GM11168 (cell line): ENCODE results near the gene NGLY1.

Source experiments
- in situ Hi-C: fragments of 300-500 bp; cut with MboI; formaldehyde crosslinking; loops from one replicate; pipeline ENCODE4 v1.12.0; 2022; ENCODE audit warnings: low sequenced_read_pairs; ENCODE audit not compliant: unreplicated experiment

The NGLY1 gene

DNA sequence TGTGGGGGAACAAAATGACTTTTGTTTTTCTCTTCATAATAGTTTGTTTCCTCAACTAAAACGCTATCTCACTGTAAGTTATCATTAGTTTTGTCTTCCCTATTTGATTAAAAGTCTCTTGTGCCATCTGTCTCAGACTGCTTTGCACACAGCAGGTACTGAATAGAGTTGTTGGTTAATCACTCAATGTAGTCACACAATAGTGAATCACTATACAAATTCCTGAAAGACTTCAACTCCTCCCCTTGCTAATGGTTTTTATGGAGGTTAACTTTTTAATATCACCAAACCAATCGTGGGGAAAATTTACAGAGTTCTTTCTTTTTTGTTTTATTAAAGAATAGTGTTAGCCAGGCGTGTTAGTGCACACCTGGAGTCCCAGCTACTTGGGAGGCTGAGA is 2.6 kb upstream of the NGLY1 start:
- in situ Hi-C loops = no loop called here

DNA sequence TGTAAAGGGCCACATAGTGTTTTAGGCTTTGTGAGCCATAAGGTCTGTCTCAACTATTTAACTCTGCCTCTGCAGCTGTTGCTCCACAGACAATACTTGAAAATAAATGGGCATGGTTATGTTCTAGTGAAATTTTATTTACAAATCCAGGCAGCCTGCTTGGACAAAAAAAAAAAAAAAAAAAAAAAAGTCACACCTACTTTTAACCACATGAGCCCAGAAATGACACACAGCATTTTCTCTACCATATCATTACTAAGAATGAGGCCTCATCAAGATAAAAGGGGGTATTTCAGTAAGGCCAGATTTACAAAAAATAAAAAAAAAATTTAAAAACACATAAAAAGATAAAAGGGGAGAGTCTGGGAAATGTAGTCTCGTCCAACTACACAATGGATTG is 1.7 kb upstream of the NGLY1 start:
- in situ Hi-C loops = no loop called here

DNA sequence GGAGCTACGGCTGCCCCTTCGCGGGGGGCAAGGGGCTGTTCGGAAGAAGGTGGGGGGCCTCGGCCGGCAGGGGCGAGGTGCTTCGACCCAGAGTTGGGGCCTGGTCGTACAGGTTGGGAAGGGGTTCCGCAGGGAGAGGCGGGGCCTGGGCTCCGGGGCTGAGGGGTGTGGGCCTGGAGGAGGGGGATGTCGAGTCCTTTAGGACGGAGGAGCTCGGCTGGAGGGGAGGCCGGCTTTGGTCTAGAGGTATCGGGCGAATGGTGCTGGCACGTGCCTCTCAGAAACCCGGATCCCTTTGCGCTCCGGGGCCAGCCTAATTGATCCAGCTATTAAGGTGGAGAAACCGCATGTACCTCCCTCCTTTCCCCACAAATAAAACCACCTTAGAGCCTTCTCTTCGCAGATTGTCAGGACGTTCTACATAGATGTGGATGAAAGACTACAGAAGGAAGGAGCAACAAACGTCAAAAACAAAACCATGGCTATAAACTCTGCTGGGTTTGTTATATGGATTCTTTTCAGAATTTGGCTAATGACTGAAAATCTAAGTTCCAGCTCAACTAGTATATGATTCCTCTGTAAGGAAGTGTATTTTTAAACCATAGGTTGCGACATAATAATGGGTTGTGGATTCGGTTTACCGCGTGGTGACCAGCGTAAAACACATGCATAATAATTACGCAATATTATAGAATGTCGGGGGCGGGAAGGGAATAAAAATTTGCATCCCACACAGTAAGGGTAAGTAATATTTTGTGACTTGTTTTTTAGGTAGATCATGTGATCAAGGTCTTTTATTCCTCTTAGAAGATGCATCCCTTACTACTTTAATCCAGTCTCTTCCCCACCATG is 644 bp upstream of the NGLY1 start:
- in situ Hi-C loops = no loop called here

DNA sequence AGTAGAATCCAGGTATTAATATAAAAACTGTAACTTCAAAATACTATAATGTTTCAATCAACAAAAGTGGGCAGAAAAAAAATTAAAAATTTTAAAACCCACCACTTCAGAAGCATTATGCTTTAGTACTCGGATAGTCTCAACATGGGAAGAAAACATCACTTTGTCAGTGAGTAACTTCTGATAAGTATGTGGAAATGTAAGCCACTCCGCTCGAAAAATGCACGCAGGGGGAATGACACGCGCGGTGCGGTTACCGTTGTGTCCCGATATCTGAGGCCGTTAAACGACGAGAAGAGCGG is 656 bp downstream of the NGLY1 start:
- in situ Hi-C loops = no loop called here

DNA sequence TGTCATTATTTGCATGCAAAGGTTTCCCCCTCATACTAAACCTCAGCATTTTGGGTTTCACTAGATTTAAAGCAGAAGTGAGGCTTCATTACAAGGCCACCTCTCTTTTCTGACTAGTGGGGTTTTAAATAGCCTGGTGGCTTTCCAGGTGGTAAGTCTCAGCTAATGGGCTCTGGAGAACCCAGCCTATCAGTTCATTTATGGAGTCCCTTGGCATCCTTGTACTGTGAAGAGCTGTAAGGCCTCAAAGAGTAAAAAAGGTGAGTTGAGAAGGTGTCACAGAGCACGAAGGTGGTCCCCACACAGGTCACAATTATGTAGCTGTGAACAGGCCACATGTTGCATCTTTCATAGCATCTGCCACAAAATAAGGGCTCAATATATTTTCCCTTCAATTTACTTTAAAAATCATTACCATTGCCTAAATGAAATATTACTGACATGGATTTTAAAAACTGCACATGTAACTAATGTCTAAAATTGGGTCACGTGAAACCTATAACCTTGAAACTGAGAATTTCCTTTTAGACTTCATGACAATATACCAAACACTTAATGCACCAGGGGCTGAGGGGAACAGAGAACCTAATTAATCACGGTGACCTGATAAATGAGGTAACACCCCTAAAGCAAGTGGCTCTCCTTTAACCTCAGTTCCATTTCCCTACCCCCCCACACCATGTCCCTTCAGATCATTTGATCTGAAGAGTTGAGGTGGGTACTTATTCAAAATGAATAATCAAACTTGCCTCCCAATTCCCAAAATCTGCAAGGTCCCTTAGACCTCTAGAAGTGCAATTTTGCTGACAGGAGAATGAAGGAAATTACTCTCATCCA is 1.3 kb downstream of the NGLY1 start:
- in situ Hi-C loops = no loop called here

DNA sequence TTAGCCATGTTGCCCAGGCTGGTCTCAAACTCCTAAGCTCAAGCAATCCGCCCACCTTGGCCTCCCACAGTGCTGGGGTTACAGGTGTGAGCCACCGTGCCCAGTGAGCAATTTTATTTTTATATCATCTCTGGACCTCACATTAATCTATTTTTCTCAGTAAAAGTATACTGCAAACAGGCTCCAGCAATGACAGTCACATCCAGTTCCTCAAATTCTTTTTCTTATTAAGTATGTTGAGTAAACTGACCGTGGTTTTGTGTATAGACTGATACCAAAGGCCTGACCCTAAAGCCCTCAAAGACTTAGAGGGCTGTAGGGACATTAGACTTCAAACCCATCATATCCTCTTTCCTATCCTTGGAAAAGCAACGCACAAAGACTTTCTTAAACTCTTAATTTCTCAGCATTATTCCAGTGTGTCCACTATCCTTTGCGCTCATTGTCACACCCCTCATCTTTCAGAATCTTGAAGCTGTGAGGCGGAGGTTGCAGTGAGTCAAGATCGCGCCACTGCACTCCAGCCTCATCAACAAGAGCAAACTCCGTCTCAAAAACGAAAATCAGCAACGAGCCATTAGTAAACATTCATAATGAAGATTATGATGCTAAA is 2.0 kb downstream of the NGLY1 start:
- in situ Hi-C loops = no loop called here

DNA sequence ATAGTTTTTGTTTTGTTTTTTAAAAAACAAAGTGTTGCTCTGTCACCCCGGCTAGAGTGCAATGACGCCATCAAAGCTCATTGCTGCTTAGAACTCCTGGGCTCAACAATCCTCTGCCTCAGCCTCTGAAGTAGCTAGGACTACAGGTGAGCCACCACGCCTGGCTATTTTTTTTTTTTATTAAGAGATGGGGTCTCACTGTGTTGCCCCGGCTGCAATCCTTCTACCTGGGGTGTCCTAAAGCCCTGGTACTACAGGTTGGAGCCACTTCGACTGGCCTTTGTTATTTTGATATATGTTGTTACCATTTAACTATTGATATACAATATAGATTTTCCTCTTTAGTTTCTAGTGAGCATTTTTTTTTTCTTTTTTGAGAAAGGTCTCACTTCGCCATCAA is 2.6 kb downstream of the NGLY1 start:
- in situ Hi-C loops = no loop called here

DNA sequence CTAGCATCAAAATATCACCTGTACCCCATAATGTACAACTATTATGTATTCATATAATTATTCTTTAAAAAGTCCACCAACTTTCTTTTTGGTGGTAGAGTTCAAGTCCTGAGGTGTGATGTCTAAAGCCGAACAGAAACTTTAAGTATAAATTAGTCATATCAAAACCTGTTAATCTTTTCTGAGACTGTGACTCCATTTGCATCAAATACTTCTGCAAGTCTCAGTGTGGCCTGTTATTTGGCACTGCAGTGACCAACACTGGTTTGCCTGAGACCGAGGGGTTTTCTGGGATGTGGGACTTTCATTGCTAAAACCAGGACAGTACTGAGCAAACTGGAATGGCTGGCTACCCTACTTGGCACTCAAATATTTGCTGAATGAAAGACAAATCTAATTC is 7.3 kb downstream of the NGLY1 start:
- in situ Hi-C loops = no loop called here

DNA sequence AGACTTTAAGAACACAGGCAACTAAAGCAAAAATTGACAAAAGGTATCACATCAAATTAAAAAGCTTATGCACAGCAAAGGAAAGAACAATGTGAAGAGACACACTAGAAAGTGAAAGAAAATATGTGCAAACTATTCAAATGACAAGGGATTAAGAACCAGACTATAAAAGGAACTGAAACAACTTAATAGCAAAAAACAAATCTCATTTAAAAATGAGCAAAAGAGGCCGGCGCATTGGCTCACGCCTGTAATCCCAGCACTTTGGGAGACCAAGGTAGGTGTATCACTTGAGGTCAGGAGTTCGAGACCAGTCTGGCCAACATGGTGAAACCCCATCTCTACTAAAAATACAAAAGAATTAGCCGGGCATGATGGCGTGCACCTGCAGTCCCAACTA is 14.4 kb downstream of the NGLY1 start:
- in situ Hi-C loops = loop anchor here (25.0 kb wide), 1 partner anchor 107 kb away; the partner anchor contains the start of gene TOP2B

DNA sequence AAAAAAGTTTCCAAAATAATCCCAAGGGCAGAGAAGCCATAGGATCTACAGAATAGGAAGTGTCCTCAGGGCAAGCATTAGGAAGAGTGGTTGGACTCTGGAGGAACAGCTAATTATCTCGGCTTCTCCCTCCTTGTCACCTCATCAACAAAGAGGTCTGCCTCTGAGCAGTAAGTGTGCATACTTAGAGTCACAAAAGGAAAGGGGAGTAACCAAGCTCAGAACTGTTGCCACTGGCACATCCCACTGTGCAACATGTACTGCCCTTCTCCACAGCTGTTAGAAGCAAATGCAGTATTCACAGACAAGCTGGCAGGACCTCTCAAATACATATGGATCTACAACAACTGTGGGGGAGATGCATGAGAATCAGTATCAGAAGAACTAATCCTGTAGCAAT is 31.5 kb downstream of the NGLY1 start:
- in situ Hi-C loops = loop anchor here (25.0 kb wide), 1 partner anchor 89 kb away; the partner anchor contains the start of gene TOP2B

DNA sequence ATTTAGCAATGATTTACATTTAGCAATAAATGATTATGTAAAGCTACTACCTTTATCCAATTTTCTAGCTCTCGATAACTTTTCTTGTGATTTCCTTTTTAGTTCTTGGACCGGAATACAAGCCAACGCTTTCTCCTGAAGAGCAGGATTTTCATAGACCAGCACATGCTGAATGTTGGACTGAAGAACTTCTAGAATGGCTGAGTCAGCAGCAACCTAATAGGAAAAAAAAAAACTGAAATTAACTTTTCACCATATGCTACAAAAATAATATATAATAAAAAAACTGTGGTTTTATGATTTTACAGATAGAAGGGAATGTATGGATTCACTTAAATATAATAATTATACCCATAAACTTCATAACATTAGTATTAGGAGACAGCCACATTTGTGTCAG is 32.2 kb downstream of the NGLY1 start:
- in situ Hi-C loops = loop anchor here (25.0 kb wide), 1 partner anchor 89 kb away; the partner anchor contains the start of gene TOP2B

DNA sequence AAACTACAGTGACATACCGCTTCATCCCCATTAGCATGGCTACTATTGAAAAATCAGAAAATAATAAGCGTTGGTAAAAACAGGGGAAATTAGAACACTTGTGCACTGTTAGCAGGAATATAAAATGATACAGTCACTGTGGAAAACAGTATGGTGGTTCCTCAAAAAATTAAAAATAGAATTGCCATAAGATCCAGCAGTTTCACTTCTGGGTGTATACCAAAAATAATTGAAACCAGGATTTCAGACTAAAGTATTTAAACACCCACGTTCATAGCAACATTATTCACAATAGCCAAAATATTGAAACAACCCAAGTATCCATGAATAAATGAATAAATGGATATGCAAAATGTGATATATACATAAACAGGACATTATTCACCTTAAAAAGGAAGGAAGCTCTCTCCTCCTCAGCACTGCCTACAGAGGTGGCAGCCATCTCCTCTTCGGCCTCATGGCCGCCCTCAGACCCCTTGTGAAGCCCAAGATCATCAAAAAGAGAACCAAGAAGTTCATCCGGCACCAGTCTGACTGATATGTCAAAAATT is 34.1 kb downstream of the NGLY1 start:
- in situ Hi-C loops = no loop called here

DNA sequence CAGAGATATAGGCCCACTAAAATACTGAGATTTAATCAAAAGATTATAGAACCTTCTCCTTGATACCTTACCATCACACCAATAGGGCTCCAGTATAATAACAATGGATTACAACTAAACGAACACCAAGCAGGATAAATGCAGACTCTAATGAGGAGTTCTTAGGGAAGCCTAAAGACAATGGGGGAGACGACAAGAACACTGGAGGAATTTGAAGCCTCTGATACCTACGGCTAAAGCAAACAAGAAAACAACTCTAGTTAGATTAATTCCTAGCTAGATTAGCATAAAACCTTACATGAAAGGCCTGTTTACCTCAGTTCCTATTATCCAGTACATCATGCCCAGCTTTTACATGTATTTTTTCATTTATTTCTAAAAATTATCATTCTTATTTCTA is 35.1 kb downstream of the NGLY1 start:
- in situ Hi-C loops = no loop called here

DNA sequence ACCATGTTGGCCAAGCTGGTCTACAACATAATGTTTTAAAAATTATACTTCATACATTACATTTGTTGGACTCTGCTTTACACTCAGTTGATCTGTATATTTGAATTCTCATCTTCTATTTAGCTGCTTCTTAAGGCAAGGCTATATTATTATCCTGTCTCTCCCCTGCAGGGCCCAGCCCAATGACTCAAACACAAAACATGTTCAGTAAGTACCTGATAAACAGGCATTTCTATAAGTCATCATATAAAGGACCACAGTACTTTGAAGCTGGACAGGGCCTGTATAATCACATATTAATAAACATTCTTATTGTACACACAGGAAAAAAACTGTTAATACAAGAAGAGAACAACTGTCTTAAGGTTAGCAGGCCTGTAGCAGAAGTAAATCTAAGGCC is 36.2 kb downstream of the NGLY1 start:
- in situ Hi-C loops = no loop called here

DNA sequence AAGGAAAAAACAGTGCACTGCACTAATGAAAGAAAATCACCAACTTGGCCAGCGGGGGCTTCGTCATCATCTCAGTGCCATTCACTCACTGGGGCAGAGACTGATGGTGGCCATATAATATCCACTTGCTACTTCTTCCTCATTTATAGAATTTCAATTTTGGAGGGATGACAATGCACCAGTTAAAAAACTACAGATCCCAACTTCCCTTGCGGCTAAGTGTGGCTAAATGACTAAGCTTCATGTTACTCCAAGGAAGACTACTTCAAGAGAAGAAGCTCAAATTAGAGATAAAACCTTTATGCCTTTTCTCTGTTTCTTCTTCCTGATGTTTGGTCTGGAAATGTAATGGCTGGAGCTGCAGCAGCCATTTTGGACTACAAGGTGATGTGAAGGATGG is 38.8 kb downstream of the NGLY1 start:
- in situ Hi-C loops = no loop called here

DNA sequence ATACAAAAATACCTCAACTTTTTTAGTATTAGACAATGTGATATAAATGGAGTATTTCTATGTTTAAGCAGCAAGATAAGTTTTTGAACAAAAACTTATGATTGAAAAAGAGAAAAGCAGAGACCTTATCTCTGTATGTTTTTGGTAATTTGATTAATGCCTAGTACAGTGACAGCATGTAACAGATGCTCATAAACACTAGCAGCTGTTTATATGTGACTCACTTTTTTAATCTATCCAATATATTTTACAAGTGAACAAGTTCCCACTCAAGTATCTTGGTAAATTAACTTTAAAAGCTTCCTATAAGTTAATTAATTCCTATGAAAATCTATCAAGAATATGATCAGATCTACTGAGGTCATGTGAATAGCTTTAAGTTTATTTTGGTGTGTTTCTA is 55.1 kb downstream of the NGLY1 start:
- in situ Hi-C loops = no loop called here

DNA sequence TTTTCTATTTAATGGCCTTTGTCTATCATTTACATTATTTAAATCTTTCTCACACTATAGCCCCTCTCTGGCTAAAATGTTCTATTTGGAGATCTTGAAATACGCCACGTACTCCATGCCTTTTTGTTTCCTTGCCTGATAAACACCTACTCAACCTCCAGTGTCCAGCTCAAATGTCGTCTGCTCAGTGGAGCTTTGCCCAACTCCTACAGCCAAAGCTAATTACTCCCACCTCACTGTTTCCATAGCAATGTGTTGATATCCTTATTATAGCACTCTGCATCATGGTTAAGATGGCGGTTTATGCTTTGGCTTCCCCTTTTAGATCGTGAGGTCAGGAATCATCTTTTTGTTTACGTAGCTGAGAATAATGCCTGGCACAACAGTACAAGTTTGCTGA is 55.9 kb downstream of the NGLY1 start:
- in situ Hi-C loops = no loop called here

DNA sequence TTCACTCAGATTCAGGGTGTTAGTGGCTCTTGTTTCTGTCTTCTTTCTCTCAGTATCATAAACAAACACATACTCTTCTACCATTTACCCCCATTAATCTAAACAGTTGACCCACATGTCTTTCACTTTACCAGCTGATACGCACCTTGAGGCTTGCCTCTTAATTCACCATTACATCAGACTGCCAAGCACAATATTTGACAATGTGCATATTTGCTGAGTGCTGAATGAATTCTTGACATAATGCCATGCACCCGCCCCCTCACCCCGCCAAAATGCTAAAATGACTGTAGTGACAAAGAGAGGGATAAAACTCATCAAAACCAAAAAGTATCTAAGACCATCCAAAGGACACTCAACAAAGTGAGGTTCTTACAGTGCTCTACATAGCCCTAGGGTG is 57.4 kb downstream of the NGLY1 start:
- in situ Hi-C loops = no loop called here

DNA sequence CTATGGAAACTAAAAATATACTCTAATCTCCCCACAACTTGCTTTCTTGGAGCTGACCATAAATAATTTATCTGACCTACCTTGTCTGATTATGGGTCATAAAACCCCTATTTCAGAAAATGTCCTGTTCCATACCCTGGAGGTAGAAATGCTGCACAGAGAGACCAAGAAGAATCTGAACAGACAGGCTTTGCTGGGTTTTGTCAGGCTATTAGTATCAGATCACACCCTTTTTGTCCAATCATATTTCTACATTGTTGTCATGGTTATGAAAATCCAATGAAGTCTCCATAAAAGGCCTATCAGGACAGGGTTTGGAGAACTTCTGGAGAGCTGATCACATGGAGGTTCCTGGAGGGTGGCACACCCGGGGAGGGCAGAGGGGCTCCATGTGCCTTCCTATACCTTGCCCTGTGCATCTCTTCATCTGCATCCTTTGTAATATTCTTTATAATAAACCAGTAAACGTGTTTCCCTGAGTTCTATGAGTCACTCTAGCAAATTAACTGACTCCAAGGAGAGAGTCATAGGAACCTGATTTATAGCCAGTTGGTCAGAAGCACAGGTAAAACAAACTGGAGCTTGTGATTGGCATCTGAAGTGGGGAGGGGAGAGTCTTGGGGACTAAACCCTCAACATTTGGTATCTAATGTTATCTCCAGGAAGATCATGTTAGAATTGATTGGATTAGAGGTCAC is 58.1 kb downstream of the NGLY1 start:
- in situ Hi-C loops = no loop called here

DNA sequence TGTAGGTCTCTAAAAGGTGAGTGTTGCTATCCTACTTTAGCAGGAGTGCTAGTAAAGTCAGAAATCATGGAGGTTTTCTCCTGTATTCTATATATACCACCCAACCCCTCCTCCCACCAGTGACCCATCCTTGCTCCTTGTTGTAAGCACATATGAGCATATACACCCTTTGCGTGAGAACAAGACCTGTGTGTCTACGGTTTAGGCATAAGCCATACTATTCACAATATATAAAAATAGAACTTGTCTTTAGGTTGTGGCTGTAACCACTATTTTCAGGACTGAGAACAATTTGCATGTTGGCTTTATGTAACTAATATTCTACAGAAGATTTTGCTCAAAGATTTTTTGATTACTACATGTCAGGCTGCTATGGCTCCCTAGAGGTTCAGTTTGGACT is 59.4 kb downstream of the NGLY1 start:
- in situ Hi-C loops = no loop called here
